NCI-H1105 (cell line): ENCODE results near the gene RAB3C.
"Not testable (repeated sequence)": the region's sequence is repeated elsewhere in the genome, so short reads cannot be mapped to it uniquely, and the experiment has no call there.

Experiments
- DNase-seq: peaks from one replicate; lab custom pipeline; 2025; lab: John Stamatoyannopoulos, UW

RAB3C gene

GRCh38 chr5:58582803-58583491 lies at the start of gene RAB3C:
Gene RAB3C, plus strand, starts transcription at chr5:58583075. Its CDS starts 134 bp downstream, at chr5:58583209.
- DNase-seq = peak; percentile 81

GRCh38 chr5:58541935-58542334 lies 40.9 kb upstream of the RAB3C start:
- DNase-seq = not testable (repeated sequence)

GRCh38 chr5:58542709-58543108 lies 40.2 kb upstream of the RAB3C start:
- DNase-seq = no peak

GRCh38 chr5:58543723-58544122 lies 39.2 kb upstream of the RAB3C start:
- no peak for DNase-seq

- DNase-seq = no peak
These were observed 38.7 kb upstream of the RAB3C start for GRCh38 chr5:58544195-58544594.

GRCh38 chr5:58544926-58545325 lies 37.9 kb upstream of the RAB3C start:
- DNase-seq = no peak

GRCh38 chr5:58545912-58546311 lies 37.0 kb upstream of the RAB3C start:
- no peak for DNase-seq

GRCh38 chr5:58548068-58548467 lies 34.8 kb upstream of the RAB3C start:
- no peak for DNase-seq

GRCh38 chr5:58551492-58551891 lies 31.4 kb upstream of the RAB3C start:
- no peak for DNase-seq

- DNase-seq = not testable (repeated sequence)
These were observed 25.1 kb upstream of the RAB3C start for GRCh38 chr5:58557665-58558338.

- not testable (repeated sequence) for DNase-seq
These were observed 19.7 kb upstream of the RAB3C start for GRCh38 chr5:58563016-58563700.

GRCh38 chr5:58564043-58564832 lies 18.6 kb upstream of the RAB3C start:
- DNase-seq = not testable (repeated sequence)

GRCh38 chr5:58565033-58565432 lies 17.8 kb upstream of the RAB3C start:
- no peak for DNase-seq

- no peak for DNase-seq
These were observed 11.4 kb upstream of the RAB3C start for GRCh38 chr5:58571501-58571900.

GRCh38 chr5:58572973-58573372 lies 9.9 kb upstream of the RAB3C start:
- DNase-seq = not testable (repeated sequence)

GRCh38 chr5:58579781-58580180 lies 3.1 kb upstream of the RAB3C start:
- DNase-seq = no peak

- DNase-seq = peak; percentile 17
These were observed 664 bp upstream of the RAB3C start for GRCh38 chr5:58582019-58582802.

GRCh38 chr5:58595952-58596351 lies 13.1 kb downstream of the RAB3C start:
- no peak for DNase-seq

GRCh38 chr5:58598440-58598839 lies 15.6 kb downstream of the RAB3C start:
- no peak for DNase-seq

GRCh38 chr5:58599217-58599616 lies 16.3 kb downstream of the RAB3C start:
- no peak for DNase-seq

- not testable (repeated sequence) for DNase-seq
These were observed 17.7 kb downstream of the RAB3C start for GRCh38 chr5:58600613-58601012.
